KMS-11 (cell line): ENCODE data around the gene TRRAP.

Source experiments
- H2AFZ ChIP-seq: fragments of 200-600 bp; sonication (generic); 2 replicates; pipeline ENCODE4 v1.6.1; 2016; ENCODE audit warnings: antibody characterized with exemption, mixed run types, low read depth
- H3K27ac ChIP-seq: fragments of 200-600 bp; sonication (generic); 2 replicates; pipeline ENCODE4 v1.6.1; 2016; ENCODE audit warnings: mild to moderate bottlenecking, mixed run types
- H3K27me3 ChIP-seq: fragments of 200-600 bp; sonication (generic); 2 replicates; pipeline ENCODE4 v1.6.1; 2017; ENCODE audit warnings: mild to moderate bottlenecking, low read depth, mixed run types, moderate library complexity; ENCODE audit not compliant: insufficient read depth
- H3K36me3 ChIP-seq: fragments of 200-600 bp; sonication (generic); 2 replicates; pipeline ENCODE4 v1.6.1; 2017; ENCODE audit warnings: mild to moderate bottlenecking, mixed run types; ENCODE audit not compliant: insufficient read depth
- H3K4me1 ChIP-seq: fragments of 200-600 bp; sonication (generic); 2 replicates; pipeline ENCODE4 v1.6.1; 2016; ENCODE audit warnings: mild to moderate bottlenecking, low read depth, mixed run types; ENCODE audit not compliant: poor library complexity, severe bottlenecking
- H3K4me2 ChIP-seq: fragments of 200-600 bp; sonication (generic); 2 replicates; pipeline ENCODE4 v1.7.0; 2016; ENCODE audit warnings: mild to moderate bottlenecking, mixed run types
- H3K4me3 ChIP-seq: fragments of 200-600 bp; sonication (generic); IDR thresholded peaks from 2 replicates; pipeline ENCODE4 v1.6.1; 2017; ENCODE audit warnings: low read depth, low read length, mixed read lengths; ENCODE audit not compliant: insufficient read depth
- H3K79me2 ChIP-seq: fragments of 200-600 bp; sonication (generic); 2 replicates; pipeline ENCODE4 v1.6.1; 2016; ENCODE audit warnings: low read depth, mixed run types; ENCODE audit not compliant: insufficient read depth
- H3K9ac ChIP-seq: fragments of 200-600 bp; sonication (generic); 2 replicates; pipeline ENCODE4 v1.6.1; 2016; ENCODE audit warnings: mild to moderate bottlenecking, mixed run types
- H4K20me1 ChIP-seq: fragments of 200-600 bp; sonication (generic); 2 replicates; pipeline ENCODE4 v1.6.1; 2016; ENCODE audit warnings: mild to moderate bottlenecking, mixed run types; ENCODE audit not compliant: insufficient read depth
- TF ChIP-seq, protein P1 (sequence below): fragments of 200-600 bp; sonication (generic); conservative IDR thresholded peaks from 2 replicates; pipeline ENCODE4 v1.6.1; 2017; ENCODE audit warnings: low read depth, mild to moderate bottlenecking, antibody characterized with exemption, low read length, moderate library complexity, mixed read lengths

TRRAP gene

DNA sequence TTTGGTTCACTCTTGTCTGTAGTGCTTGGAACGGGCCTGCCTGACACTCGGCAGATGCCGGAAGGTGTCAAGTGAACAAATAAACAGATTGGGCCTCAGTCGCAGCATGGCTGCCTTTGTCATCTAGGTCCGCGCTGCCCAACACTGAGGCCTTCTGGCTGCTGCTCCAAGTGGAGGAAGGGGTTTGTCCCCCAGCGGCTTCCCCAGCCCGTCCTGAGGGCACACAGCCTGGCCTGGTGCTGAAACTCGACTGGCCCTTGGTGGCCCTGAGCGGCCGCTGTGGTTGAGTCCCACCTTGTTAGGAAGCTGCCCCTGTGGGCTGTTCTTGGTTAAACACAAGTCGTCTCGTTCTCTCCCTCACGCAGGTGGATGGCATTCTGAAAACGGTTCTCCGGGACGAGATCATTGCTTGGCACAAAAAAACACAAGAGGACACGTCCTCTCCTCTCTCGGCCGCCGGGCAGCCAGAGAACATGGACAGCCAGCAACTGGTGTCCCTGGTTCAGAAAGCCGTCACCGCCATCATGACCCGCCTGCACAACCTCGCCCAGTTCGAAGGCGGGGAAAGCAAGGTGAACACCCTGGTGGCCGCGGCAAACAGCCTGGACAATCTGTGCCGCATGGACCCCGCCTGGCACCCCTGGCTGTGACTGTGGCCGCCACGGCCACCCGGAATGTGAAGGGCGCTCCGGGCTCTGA is 133.5 kb downstream of the TRRAP start:
- H3K36me3 ChIP-seq, result peaks cover 21% of the 10 kb centered on the region; the same call in 1 of the 2 replicates

DNA sequence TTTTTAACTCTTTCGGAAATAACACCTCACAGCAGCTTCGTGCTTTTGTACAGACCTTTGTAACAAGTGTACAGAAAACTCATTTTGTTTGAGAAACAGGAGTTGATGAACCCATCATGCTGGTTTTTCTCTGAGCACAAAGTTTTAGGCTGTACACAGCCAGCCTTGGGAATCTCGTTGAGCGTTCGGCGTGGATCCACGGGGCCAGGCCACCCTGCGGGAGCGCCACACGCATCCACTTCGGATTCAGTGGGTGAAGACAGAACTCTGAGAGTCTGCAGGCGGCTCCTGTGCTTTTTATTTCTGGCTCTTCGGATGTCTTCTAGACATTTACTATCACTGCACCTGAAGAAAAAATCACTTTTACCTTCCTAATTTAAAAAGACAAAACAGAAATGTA is 134.4 kb downstream of the TRRAP start:
- Histone ChIP-seq H3K4me1 (no peaks in the 10 kb centered on the region), H2AFZ (no peak overlapping the region), H4K20me1 (no peaks in the 10 kb centered on the region), H3K79me2 (peaks cover 13% of the 10 kb centered on the region; the same call in 1 of the 2 replicates), H3K36me3 (peaks cover 21% of the 10 kb centered on the region; the same call in 1 of the 2 replicates), H3K4me3 (no peak overlapping the region), H3K27ac (no peak overlapping the region), H3K27me3 (no peaks in the 10 kb centered on the region), H3K9ac (no peak overlapping the region), H3K4me2 (no peak overlapping the region)
- TF ChIP-seq, protein P1, sequence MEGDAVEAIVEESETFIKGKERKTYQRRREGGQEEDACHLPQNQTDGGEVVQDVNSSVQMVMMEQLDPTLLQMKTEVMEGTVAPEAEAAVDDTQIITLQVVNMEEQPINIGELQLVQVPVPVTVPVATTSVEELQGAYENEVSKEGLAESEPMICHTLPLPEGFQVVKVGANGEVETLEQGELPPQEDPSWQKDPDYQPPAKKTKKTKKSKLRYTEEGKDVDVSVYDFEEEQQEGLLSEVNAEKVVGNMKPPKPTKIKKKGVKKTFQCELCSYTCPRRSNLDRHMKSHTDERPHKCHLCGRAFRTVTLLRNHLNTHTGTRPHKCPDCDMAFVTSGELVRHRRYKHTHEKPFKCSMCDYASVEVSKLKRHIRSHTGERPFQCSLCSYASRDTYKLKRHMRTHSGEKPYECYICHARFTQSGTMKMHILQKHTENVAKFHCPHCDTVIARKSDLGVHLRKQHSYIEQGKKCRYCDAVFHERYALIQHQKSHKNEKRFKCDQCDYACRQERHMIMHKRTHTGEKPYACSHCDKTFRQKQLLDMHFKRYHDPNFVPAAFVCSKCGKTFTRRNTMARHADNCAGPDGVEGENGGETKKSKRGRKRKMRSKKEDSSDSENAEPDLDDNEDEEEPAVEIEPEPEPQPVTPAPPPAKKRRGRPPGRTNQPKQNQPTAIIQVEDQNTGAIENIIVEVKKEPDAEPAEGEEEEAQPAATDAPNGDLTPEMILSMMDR, result no peak

More for the DNA sequence above, 133.5 kb downstream of the TRRAP start:
- Histone ChIP-seq H2AFZ (no peak overlapping the region), H4K20me1 (no peaks in the 10 kb centered on the region), H3K27me3 (no peaks in the 10 kb centered on the region), H3K79me2 (peaks cover 5% of the 10 kb centered on the region; the same call in 1 of the 2 replicates), H3K4me2 (no peak overlapping the region), H3K9ac (no peak overlapping the region), H3K4me3 (no peak overlapping the region), H3K27ac (no peak overlapping the region), H3K4me1 (no peaks in the 10 kb centered on the region)
- TF ChIP-seq, protein P1, result no peak

DNA sequence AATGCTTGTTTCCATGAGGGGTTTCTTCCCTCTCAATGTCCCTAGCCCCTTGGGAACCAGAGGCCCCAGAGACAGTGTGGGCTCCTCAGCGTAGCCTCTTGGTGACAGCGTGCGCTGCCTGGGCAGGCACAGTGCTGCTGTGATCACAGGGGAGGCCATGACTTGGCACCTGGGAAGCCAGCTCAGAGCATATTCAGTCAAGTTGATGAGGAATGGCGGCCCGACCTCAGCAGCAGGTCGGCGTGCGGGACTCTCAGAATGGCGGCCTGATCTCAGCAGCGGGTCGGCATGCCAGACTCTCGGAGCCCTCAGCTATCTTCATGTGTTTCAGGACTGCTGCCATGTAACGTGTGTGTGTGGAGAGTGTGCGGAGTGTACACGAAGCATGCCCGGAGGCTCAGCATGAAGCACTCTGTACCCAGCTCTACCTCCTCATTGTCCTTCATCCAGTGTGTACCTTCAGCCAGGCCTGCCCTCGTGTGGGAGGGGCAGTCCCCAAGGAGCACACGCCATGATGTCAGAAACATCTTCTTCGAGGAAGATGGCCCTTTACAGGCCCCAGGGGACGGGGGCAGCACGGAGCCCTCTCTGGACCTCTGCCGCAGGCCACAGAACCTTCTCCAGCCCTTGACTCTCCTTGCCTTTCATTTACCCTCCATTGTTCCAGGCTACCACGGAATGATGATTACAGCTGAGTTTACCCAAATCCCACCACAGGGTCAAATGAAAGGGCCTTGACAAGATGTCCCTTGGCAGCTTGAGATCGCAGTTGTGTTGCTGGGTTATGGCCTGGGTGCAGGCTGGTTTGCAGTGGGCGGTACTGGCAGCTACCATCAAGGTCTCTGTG is 135.2 kb downstream of the TRRAP start:
- Histone ChIP-seq H3K4me2 (no peak overlapping the region), H3K27me3 (no peaks in the 10 kb centered on the region), H3K79me2 (peaks cover 13% of the 10 kb centered on the region; the same call in 1 of the 2 replicates), H3K36me3 (peaks cover 18% of the 10 kb centered on the region; the same call in 1 of the 2 replicates), H3K4me3 (no peak overlapping the region), H2AFZ (no peak overlapping the region), H3K9ac (no peak overlapping the region), H3K4me1 (no peaks in the 10 kb centered on the region), H4K20me1 (no peaks in the 10 kb centered on the region), H3K27ac (no peak overlapping the region)
- TF ChIP-seq, protein P1, result no peak

DNA sequence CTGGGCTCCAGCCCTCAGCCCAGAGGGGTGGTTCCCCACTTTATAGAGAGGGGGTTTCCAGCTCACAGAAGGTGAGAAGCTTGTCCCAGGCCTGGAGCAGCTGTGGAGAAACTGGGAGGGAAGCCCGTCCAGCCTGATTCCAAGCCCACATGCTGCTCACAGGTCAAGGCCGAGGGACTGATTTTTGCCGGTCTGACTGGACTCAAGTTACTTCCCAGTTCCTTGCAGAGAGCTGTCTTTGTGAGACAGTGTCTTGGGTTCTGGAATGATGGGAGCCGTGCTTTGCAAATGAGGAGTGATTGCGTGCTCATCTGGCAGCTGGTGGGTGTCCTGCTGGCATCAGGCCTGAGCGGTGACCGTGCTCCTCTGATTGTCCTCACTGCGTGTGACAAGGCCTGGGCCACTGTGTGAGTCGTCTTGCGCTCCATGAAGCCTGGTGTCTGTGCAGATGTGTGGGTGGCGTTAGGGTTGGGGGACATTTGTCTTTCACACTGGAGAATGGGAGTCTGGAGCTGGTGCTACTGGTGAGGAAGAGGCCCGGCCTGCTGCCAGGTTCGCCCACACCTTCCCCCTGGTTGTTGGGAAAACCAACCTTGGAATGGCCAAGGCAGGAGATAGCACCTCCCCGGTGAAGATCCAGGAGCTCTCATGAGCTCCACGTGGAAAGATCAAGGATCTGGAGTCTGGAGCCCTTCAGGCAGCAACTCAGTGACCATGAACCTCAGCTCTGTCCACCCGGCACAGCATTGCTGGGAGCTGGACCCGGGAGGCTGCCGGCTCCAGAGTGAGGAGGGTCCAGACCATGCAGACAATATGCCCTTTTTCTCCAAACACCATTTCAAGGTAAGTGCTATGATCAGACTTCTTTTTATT is 136.0 kb downstream of the TRRAP start:
- Histone ChIP-seq H3K79me2 (peaks cover 13% of the 10 kb centered on the region; the same call in 1 of the 2 replicates), H3K4me1 (no peaks in the 10 kb centered on the region), H4K20me1 (no peaks in the 10 kb centered on the region), H2AFZ (no peak overlapping the region), H3K4me3 (no peak overlapping the region), H3K27me3 (no peaks in the 10 kb centered on the region), H3K9ac (no peak overlapping the region), H3K36me3 (peaks cover 12% of the 10 kb centered on the region; the same call in 1 of the 2 replicates), H3K27ac (no peak overlapping the region), H3K4me2 (no peak overlapping the region)
- TF ChIP-seq, protein P1, result no peak
